ENCODE data around the gene ISCU.

Gene ISCU

DNA sequence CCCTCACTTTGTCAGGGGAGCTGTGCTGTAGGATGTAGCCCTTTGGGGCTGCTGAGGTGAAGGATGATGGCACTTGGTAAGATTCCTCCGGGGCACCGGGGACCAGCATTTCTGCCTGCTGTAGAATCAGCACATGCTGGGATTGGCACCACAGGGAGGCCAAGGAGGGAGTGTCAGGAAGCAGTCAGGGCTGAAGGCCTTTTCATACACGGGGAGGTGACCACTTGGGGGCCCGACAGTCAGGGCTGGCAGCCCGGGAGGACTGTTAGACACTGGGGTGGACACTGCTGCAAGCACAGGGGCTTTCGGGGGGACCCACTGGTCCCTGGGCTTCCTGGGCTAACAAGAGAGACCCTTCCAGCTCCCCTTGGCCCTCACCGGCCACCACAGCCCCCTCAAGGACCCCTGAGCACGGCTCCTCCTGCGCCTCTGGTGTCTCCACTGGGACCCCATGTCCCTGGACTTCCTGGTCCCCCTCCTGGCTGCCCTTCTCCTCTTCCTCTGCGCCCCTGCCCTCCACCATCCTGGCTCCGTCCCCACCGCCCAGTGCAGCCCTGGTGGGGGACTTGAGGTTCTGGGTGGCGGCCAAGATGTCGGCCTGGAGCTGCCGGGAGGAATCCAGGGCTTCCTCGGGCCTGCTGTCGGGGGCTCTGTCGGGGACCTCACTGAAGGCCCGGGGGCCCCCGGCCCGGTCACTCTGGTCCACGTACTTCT lies 29.0 kb downstream of the ISCU start:
- DNase-seq = no peak

DNA sequence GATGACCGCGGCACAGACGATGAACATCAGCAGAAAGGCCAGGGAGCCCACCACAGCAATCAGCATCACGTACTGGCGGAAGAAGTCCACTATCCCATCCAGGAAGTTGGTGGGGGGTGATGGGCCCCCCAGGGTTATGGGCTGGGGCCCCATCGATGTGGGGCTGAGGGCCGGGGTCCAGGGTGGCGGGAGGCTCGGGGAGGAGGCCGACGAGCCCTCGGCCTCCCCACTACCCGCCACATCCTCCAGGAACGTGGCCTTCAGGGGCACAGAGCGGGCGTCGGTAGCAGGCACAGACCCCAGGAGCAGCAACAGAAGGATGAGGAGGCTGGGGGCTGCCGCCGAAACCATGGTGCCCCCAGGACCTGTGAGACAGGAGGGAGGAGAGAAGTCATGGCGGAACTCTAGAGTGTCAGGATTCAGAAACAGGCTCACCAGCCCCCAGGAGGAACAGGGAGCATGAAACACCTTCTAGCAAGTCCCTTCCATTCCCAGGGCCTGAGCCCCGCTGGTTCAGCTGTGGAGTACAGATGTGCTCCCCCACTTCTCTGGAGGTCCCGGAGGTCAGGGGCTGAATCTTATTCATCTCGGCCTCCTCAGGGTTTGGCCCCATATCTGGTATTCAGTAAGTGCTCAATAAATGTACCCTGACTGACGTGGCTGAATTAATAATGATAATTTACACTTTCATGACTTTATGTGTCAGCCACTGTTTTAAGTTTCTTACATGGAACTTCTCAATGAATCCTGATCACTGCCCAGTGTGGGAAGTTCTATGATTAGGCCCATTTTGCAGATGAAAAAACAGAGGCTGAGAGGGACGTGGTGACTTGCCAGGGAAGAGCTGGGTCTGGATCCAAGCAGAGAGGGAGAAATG lies 29.9 kb downstream of the ISCU start:
- no peak for DNase-seq

GRCh38 chr12:108594323-108594903 lies 32.0 kb downstream of the ISCU start:
- no peak for DNase-seq

DNA sequence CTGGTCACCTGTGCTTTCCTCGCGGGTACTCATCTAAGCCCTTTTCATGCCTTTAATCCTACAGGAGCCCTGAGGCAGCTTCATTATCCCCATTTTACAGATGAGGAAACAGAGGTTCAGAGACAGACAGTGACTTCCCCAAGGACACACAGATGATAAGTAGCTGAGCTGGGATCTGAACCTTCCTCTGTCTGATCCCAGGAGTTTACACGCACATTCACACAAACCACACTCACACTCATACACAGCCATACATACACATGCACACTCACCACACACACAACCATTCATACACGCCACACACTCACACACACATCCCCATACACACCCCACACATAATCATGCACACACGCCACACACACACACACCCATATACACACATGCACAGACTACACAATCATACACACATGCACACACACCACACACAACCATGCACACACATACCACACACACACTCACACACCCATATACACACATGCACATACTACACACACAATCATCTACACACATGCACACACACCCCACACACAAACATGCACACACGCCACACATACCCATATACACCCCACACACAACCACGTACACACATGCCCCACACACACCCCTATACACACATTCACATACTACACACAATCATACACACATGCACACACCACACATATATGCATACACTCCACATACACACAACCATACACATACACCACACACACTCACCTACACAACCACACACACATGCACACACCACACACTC lies 32.7 kb downstream of the ISCU start:
- no peak for DNase-seq

DNA sequence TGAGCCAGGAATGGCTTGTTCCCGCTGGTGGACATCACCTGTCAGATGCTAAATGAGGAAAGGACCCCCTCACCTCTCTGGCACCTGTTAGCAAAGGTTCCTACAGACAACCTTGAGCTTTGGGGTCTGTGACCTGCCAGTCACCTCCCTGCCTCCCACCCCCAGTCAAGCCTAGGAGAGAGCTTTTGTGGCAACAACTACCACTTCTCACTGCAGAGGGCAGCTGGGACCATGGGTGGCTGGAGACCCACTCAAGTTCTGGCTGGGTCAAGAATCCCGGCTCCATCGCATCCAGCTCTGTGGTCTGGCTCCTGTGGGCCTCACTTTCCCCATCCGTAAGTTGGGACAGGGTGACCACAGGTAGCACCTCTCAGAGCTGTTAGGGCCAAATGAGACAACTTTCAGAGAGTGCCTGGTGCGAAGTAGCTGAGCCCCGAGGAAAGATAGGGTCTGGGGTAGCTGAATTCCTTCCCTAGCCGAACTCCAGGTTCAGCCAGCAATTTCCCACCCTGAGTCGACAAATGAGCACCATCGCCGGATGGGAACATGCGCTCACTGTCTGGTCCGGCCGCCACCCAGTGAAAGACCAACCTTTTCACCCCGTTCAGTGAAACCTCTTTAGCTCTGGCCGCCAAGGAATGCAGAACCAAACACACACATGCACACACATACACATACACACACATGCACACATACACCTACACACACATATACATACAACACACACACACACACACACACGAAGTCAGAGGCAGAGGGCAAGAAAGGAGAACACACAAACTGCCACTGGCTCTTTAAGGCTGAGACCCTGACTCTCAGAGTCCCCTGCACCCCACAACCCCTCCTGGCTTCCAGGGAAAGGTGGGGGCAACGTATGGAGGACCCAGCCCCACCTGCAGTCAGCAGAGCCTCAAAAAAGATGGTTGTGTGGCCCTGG lies 33.6 kb downstream of the ISCU start:
- no peak for DNase-seq

DNA sequence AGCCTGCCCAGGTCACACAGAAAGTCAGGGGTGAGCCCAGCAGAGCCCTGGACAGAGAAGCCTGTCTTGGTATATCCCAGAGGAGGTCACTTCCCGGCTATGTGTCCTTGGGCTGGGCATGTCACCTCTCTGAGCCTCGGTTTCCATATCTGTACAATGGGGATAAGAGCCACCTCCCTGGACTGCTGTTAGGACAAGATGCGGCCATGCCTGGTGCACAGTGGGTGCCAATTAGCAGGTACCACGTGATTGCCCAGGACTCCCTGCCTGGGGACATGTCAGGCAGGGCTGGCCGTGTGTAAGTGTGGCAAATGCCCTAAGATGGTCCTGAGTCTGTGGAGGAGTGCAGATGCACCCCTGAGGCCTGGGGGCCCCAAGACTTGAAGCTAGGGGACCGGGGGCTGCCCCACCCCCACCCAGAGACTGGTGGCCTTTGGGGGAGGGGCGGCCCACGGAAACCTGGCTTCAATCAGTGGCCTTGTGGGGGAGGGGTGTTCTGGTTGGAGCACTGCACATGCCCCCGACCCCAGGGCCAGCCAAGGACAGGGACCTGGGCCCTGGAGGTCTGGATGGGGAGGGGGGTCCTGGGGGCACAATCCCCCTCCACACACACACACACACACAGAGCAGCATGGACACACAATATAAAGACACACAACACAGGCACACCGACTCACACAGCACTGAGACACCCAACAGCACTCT lies 34.6 kb downstream of the ISCU start:
- no peak for DNase-seq

DNA sequence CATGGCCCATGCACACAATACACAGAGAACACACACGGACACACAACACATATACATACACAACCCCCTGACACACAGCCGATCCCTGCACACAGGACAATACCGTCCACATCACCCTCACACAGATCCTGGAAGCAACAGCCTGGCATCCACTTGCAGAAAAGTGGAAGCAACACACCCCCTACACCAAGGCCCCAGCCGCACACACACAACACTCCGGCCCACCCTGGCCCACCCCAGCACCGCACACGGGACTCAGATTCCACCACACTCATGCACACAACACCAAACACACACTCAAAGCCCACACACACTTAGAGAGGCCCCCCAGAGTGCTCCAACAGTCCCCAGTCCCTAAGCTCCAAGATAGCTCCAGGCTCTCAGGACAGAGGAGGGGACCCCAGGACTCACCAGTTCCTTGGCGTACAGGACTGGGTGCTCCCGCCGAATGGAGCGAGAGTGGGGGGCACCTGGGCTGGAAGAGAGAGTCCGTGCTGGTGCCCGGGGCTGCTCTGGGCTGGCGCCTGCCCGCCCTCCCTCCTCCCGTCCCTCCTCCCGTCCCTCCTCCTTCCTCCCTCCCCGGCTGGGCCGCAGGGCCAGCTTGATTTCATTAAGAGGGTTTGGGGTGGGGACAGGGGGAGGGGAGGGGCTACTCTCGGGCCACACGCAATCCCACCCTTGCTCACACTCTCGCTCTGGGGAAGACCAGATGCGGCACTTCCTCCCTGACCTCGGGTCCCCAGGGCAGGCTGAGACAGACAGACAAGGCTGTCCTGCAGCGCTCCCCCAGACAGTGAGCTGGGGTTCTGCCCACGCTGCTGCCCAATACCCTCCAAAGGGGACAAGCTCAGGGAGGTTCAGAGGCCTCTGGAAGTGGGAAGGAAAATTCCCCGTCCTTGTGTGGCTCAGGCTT lies 35.4 kb downstream of the ISCU start, which contains the start of gene TMEM119:
Gene TMEM119 (minus strand): TSS at position 526 of the 913 bp plus-strand sequence. CDS start 5,701 bp downstream, outside the sequence.
- DNase-seq = no peak

GRCh38 chr12:108598553-108599250 lies 36.3 kb downstream of the ISCU start:
- no peak for DNase-seq

- DNase-seq = no peak
Measured at GRCh38 chr12:108599541-108599940, 37.1 kb downstream of the ISCU start.

- no peak for DNase-seq
Measured at GRCh38 chr12:108599948-108600701, 37.7 kb downstream of the ISCU start.

DNA sequence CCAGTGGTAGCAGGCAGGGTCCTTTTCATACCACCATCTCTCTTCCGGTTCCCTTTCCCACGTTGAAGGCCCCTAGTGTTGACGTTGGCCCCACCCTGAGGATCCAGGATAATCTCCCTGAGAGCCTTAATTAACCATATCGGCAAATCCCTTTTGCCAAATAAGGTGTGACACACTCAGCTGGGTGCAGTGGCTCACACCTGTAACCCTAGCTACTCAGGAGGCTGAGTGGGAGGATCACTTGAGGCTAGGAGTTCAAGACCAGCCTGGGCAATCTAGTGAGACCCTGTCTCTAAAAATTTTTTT lies 38.3 kb downstream of the ISCU start:
- DNase-seq = no peak

GRCh38 chr12:108602209-108602705 lies 39.9 kb downstream of the ISCU start:
- DNase-seq = no peak

GRCh38 chr12:108602976-108603704 lies 40.7 kb downstream of the ISCU start:
- DNase-seq = no peak

DNA sequence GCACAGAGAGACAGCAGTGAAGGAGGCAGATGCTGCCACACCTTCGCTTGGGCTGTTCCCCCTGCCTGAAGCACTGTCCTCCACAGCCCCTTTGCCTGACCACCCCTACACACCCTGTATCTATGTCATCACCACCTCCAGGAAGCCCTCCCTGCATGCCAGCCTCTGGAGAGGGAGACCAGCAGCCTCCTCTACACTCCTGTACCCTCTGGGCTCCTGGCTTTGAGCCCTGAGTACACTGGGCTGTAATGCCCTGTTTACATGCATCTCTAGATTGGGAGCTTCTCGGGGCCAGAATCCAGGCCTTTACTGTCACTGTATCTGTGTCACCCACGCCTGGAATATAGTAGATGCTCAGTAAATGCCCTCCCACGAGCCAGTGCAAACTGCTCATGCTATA lies 41.3 kb downstream of the ISCU start:
- no peak for DNase-seq

DNA sequence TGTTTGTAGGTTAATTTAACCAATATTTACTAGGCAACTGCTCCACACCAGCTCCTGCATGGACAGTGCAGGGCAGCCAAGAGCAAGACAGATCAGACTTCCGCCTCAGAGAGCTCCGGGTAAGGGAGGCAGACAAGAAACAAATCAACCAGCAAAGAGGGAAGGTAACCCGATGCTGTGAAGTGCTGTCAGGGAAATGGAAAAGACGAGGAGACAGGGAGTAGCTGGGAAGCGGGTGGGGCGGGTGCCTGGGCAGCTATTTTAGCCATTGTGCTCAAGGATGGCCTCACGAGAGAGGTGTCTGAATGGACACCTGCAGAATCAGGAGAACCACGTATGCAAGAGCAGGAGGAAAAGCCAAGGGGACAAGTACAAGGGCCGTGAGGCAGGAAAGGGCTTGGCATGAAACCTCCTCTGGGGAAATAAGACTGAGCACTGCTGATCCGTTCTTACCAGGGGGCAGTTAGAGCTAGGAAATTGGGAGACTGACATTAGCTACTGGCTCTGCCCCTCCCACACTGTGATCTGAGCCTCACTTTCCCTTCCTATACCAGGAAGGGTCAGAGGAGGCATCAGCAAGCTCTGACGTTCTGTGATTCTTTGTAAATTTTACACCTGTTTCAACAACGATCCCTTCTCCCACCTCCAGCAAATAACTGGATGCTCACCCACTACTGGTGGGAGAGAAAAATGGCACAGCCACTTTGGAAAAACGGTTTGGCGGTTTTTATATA lies 42.0 kb downstream of the ISCU start:
- DNase-seq = no peak

DNA sequence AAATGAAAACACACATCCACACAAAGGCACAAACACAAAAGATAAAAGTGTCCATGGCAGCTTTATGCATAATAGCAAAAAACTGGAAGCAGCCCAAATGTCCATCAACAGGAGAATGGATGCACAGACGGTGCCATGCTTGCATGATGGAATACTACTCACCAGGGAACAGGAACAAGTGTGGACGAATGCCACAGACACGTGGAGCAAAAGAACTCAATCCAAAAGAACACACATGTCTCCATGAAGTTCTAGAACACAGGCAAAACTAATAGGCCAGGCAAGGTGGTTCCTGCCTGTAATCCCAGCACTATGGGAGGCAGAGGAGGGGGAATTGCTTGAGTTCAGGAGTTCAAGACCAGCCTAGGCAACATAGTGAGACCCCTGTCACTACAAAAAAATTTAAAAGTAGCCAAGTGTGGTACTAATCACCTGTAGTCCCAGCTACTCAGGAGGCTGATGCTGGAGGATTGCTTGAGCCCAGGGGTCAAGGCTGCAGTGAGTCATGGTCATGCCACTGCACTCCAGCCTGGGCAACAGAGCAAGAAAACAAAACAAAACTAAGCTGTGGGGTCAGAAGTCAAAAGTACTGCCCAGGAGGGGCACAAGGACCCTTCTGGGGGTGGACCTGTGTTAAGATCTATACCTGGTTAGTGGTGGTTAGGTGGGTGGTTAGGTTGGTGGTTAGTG lies 42.7 kb downstream of the ISCU start:
- no peak for DNase-seq
